Loucy (cell line): ENCODE measurements around the gene DLK2.

Source experiments
- CTCF ChIP-seq: fragments of 200-600 bp; sonication (generic); conservative IDR thresholded peaks from 2 replicates; pipeline ENCODE4 v1.5.1; 2014; ENCODE audit warnings: mild to moderate bottlenecking, antibody characterized with exemption, low read length
- EZH2phosphoT487 ChIP-seq: fragments of 200-600 bp; IDR thresholded peaks from 2 replicates; pipeline ENCODE4 v1.6.1; 2018; ENCODE audit warnings: antibody characterized with exemption, mild to moderate bottlenecking, moderate library complexity, borderline replicate concordance

- no peak for TF ChIP-seq CTCF
- no peak for TF ChIP-seq EZH2phosphoT487
Observed at GRCh38 chr6:43457643-43458042, 2.3 kb upstream of the DLK2 start.
